ENCODE measurements around the gene ARL8A. TPM values are rescaled to one million over a fixed set of nuclear protein-coding genes. Genes with fewer than 3 reads are reported as not detected.

ARL8A gene
- total RNA-seq, 4 donors from 2014 or later, result 41.1 to 60.8 (median 53.6) TPM

GRCh38 chr1:202153284-202153683, 8.7 kb upstream of the ARL8A start:
- Histone ChIP-seq H3K4me3 (no peak overlapping the region), H3K27ac (replicated peaks in 1 of 4) (no peak overlapping the region), H3K4me1 (peaks cover 0 to 11% (median 8%) of the 10 kb centered on the region in 4 donors), H3K36me3 (no peaks in the 10 kb centered on the region), H3K27me3 (peaks cover 0 to 12% (median 0%) of the 10 kb centered on the region in 4 donors), H3K9me3 (no peaks in the 10 kb centered on the region)
- WGBS, result 97% methylated on average over 4 of the region's 4 CpGs
- intact Hi-C loops (cut with DNase I), result no loop called here
- DNase-seq (ENCODE audit: extremely low spot score), result no peak
- TF ChIP-seq EP300 (IDR thresholded peaks at IDR 0.05) (no peak), POLR2AphosphoS5 (IDR thresholded peaks at IDR 0.05) (no peak), CTCF (IDR thresholded peaks at IDR 0.05) (no peak), POLR2A (IDR thresholded peaks at IDR 0.05; ENCODE audit: low read depth) (no peak)

GRCh38 chr1:202152399-202152798, 7.9 kb upstream of the ARL8A start:
- H3K4me1 ChIP-seq, result peaks cover 0 to 11% (median 8%) of the 10 kb centered on the region in 4 donors
- TF ChIP-seq POLR2AphosphoS5 (IDR thresholded peaks at IDR 0.05) (no peak), POLR2A (IDR thresholded peaks at IDR 0.05; ENCODE audit: low read depth) (no peak), CTCF (IDR thresholded peaks at IDR 0.05) (no peak), EP300 (IDR thresholded peaks at IDR 0.05) (no peak)
- no peaks in the 10 kb centered on the region for H3K9me3 ChIP-seq
- H3K27me3 ChIP-seq, result peaks cover 0 to 12% (median 0%) of the 10 kb centered on the region in 4 donors
- WGBS, result 100% methylated on average over 3 of the region's 10 CpGs
- no peaks in the 10 kb centered on the region for H3K36me3 ChIP-seq
- H3K27ac ChIP-seq (replicated peaks in 1 of 4), result no peak overlapping the region
- intact Hi-C loops (cut with DNase I), result no loop called here
- H3K4me3 ChIP-seq, result no peak overlapping the region
- DNase-seq (ENCODE audit: extremely low spot score), result no peak

GRCh38 chr1:202151045-202151444, 6.5 kb upstream of the ARL8A start:
- Histone ChIP-seq H3K27ac (replicated peaks in 1 of 4) (no peak overlapping the region), H3K27me3 (peaks cover 0 to 12% (median 0%) of the 10 kb centered on the region in 4 donors), H3K9me3 (no peaks in the 10 kb centered on the region), H3K36me3 (no peaks in the 10 kb centered on the region), H3K4me3 (no peak overlapping the region), H3K4me1 (peaks cover 0 to 11% (median 8%) of the 10 kb centered on the region in 4 donors)
- no peak for DNase-seq (ENCODE audit: extremely low spot score)
- TF ChIP-seq POLR2A (IDR thresholded peaks at IDR 0.05; ENCODE audit: low read depth), result no peak
- no peak for TF ChIP-seq POLR2AphosphoS5 (IDR thresholded peaks at IDR 0.05)
- no peak for TF ChIP-seq CTCF (IDR thresholded peaks at IDR 0.05)
- no peak for TF ChIP-seq EP300 (IDR thresholded peaks at IDR 0.05)
- intact Hi-C loops (cut with DNase I), result no loop called here
- WGBS, result 85% methylated on average over 2 of the region's 2 CpGs

- peaks cover 0 to 12% (median 11%) of the 10 kb centered on the region in 4 donors for H3K4me1 ChIP-seq
- no peaks in the 10 kb centered on the region for H3K9me3 ChIP-seq
- no peaks in the 10 kb centered on the region for H3K36me3 ChIP-seq
- TF ChIP-seq POLR2A (IDR thresholded peaks at IDR 0.05; ENCODE audit: low read depth) (no peak), EP300 (IDR thresholded peaks at IDR 0.05) (no peak), POLR2AphosphoS5 (IDR thresholded peaks at IDR 0.05) (no peak), CTCF (IDR thresholded peaks at IDR 0.05) (no peak)
- WGBS, result 94% methylated on average over 8 of the region's 8 CpGs
- H3K4me3 ChIP-seq, result no peak overlapping the region
- intact Hi-C loops (cut with DNase I), result no loop called here
- H3K27me3 ChIP-seq, result peaks cover 0 to 12% (median 0%) of the 10 kb centered on the region in 4 donors
- DNase-seq (ENCODE audit: extremely low spot score), result no peak
- no peak overlapping the region for H3K27ac ChIP-seq (replicated peaks in 1 of 4)
Measured at GRCh38 chr1:202150602-202151001, 6.1 kb upstream of the ARL8A start.

GRCh38 chr1:202150187-202150586, 5.7 kb upstream of the ARL8A start:
- 97% methylated on average over 9 of the region's 9 CpGs for WGBS
- Histone ChIP-seq H3K4me3 (no peak overlapping the region), H3K4me1 (peaks cover 4 to 14% (median 12%) of the 10 kb centered on the region in 4 donors), H3K27me3 (peaks cover 0 to 12% (median 0%) of the 10 kb centered on the region in 4 donors), H3K9me3 (no peaks in the 10 kb centered on the region), H3K36me3 (no peaks in the 10 kb centered on the region), H3K27ac (replicated peaks in 1 of 4) (no peak overlapping the region)
- no peak for TF ChIP-seq POLR2AphosphoS5 (IDR thresholded peaks at IDR 0.05)
- TF ChIP-seq EP300 (IDR thresholded peaks at IDR 0.05), result no peak
- no peak for TF ChIP-seq POLR2A (IDR thresholded peaks at IDR 0.05; ENCODE audit: low read depth)
- DNase-seq (ENCODE audit: extremely low spot score), result no peak
- intact Hi-C loops (cut with DNase I), result no loop called here
